ENCODE data around the gene DGKB.

Gene DGKB

DNA sequence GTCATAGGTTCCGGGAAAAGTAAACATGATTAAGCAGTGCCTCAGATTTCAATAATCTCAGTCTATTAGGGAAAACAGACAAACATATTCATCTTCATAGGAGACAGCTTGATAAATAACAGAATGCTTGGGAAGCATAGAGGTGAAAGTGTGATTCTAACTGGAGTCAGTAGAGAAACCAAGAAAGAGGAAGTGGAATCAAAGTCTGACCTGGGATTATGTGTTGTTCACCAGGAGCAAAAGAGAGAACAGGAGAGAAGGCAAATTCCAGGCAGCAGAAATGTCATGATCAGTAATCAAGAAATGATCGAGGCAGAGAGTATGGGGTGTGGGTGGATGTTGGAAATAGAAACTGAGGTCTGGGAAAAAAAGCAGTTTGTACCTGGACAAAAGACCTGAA is 43.7 kb downstream of the DGKB start:
- no peak for DNase-seq

DNA sequence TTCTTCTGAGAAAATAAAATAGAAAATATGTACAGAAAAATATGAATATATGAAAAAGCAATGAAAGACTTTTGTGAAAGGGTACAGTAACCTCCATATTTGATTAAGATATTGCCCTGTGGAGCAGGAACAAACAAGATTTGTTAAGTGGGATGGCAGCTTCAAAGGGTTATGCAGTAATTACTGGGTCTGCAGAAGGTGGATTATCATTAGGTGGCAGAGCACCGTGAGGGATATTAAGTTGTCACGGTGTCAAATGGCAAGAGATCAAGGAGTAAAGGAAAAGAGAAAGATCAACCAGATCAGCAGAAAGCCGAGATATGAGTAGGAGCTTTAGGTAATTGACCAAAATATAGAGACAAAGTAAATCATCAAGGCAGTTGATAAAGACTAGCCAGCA is 44.1 kb downstream of the DGKB start:
- DNase-seq = no peak

DNA sequence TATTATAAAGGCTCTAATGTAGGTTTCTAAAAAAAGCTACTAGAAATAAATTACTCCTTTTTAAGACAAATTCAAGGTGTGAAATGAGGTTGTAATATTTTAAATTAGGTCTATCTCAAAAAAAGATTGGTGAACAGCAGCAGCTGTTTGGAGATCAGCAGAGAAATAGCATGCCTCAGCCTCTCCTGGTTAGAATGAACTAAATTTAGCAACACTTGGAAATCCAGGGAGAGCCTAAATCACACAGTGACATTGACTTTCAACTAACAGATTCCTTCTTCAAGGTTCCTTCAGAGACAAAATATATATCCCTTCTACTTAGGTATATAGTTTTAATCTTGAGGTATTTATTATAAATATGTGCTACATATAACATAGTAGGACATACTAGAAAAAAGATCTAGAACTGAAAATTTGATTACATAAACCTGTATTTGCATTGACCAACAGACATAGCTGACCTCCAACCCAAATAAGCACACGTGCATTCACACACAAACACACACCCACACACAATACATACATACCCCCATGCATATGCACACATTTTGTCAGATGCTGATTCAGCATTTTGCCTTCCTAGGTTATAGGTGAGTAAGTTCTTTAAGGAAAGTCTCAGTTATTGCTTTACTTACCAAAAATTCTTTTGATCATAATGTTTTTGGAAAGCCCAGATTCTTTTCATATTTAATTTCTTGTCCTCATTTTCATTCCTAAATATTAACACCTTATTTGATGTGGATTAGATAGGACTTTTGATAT is 47.3 kb downstream of the DGKB start:
- no peak for DNase-seq

DNA sequence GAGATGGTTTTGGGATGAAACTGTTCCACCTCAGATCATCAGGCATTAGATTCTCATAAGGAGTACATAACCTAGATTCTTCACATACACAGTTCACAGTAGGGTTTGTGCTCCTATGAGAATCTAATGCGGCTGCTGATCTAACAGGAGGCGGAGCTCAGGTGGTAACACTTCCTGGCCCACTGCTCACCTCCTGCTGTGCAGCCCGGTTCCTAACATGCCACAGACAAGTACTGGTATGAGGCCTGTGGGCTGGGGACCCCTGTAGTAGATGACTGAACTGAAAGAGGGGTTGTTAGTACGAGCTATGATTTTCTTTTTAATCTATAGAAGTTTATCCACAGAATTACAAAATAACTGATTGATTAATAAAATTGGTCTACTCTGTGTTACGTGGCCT is 48.1 kb downstream of the DGKB start:
- DNase-seq = no peak

DNA sequence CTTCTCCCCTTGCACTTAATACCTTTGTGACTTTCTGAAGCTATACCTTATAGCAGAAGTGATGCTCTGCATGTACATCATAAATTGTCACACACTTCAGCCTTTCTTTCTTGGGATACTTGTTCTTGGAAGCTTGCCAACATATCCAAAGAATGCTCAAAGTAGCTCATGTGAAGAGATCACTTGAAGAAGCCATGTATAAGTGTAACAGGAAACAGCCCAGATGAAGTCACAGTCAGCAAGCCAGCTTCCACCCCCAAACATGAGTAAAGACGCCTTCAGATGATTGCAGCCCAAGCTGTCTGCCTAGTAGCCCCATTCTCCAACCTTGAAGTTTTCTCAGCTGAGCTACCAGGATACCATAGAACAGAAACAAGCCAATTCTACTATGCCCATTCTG is 50.9 kb downstream of the DGKB start:
- DNase-seq = no peak

DNA sequence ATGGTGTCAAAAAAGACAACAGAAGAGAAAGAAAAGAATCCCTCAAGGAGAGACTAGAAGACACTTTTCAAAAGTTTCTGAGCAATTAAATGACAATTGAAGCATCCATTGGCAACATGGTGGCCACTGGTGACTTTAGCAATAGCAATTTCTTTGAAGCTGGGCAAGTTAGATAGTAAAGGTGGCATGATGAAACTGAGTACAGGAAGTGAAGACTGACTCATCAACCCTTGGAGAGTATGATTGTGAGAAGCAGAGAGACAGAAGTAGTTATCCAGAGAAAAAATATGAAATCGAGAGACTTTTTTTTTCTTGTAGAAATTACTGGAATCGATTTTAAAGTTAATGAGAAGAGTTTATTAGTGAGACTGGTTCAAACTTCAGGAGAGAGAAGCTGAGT is 52.5 kb downstream of the DGKB start:
- no peak for DNase-seq

DNA sequence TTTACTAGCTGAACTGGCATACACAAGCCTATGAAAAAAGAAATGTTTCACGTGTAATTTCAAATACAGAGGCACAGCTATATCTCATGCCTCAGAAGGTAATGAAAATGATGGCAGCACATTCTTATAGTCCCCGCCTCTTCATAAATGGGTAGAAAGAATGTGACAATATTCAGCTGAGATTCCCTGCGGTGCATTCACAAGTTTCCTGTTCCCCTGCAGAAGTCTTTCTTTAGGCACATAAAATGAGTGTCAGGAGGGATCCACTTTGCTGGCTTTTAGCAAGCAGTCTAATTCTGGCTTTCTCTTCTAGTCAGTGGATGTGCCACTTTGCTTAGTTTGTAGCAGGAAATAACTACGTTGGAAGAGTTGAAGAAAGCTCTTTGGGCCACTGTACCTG is 56.1 kb downstream of the DGKB start:
- no peak for DNase-seq

DNA sequence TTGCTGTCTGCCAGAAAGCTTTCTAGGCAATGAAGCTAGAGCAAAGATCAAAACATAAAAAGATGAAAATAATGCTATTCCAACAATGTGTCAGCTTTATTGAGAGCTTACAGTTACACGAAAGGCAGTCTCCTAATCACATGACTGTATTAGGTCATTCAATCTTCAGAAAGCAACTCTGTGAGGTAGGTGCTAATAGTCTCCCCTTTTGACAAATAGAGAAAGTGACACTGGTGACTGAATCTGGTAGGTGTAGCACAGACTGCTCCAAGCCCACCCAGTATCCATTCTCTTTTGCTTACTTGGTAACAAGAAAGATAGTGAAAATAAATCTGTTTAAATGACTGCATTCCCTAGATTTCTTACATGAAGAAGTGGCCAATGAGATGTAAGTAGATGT is 58.8 kb downstream of the DGKB start:
- no peak for DNase-seq

DNA sequence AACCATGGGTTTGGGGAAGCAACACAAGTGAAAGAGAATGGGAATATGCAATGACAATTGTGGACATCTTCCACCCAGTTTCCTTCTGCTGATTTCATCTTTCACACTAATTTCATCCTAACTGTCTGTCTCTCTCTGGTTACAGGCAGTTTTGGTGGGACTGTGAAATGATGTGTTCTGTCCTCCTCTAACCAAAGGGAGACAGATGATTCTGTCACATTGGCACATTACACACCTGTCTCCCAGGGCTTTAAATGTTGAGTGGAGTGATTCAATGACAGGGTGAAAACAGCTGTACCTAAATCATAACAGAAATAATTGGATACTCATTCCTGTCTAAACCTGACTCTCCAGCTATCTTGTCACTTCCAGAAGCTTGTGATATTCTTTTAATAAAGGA is 60.0 kb downstream of the DGKB start:
- no peak for DNase-seq

DNA sequence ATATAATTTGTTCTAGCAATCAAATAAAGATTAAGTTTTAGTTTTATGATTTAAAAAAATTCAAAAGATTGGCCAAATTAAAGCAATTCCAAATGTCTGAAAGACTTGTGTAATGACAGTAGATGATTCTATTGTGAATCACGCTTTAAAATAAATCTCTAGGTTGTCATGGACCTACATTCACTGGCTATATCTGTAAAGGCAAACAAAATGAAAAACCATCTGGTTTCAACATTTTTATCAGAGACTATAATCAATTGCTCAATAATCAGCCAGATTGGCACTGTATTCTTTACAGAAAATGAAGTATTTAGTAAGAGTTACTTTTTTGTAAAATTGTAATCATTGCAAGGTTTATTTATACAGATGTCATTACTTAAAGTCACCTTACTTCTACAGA is 60.7 kb downstream of the DGKB start:
- DNase-seq = no peak

DNA sequence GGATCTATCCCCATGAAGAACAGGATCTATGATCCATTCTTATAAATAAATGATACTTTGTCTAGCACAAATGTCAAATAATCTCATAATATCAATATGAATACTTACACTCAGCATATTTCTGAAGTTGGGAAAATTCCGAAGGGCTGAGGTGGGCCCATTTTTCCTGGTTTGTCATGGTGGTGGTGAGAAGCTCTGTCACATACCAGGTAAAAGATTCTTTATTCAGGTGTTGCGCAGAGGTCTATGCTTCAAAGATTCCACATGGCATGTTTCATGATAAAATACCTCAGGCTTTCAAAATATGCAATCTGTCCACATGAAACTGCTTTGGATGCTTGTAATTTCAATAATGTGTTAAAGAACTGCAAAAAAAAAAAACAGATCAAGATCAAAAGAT is 61.5 kb downstream of the DGKB start:
- DNase-seq = no peak

DNA sequence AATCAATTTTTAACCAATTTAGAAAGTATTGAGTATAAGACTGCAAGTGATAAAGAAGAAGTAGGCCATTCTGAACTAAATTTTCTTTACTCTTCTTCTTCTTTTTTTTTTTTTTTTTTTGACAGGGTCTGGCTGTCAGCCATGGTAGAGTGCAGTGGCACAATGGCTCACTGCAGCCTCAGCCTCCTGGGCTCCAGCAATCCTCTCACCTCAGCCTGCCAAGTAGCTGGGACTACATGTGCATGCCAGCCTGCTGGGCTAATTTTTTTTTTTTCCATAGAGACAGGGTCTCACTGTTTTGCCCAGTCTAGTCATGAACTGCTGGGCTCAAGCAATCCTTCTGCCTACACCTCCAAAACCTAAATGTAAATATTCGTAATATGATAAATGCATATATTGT is 63.2 kb downstream of the DGKB start:
- no peak for DNase-seq

DNA sequence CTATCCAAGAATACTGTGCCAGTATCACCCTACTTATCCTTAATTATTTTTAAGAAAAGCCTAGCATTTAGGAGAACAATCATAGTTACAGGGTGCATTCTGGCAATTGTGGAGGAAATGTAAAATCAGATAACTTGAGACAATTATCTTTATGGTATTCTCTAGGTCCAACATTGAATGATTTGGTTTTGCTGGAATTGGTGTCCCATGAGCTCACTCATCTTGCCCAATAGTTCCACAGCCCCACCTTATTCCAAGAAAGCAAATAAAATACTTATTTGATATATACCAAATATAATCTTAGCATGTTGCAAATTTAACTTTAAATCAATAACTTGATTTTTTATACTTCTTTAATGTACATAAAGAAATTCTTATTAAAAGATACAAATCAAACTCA is 65.3 kb downstream of the DGKB start:
- no peak for DNase-seq

DNA sequence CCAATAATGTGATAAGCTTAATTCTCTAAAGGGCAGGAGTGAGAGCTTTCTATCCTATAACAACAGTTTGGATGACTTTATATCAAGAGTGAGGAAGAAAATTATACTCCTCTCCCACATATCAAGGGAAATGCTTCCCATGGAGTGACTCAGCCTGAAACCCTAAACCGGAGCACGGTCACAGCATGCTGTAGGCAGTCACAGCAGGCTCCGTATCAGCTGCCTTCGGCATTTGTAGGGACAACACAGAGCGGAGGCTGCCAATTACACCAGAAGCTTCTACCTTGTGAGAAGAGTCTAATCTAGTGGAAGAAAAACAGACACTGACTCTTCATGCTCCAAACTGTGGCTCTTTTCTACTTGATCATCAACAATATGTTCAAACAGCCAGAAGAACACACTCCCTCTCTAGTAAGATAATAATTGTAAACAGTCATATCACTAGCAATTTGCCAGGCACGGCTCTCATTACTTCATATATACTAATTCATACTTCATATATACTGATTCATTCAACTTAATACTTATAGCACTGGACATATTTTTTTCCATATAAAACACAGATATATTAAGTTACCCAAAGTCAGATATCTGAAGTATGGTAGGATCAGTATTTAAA is 65.9 kb downstream of the DGKB start:
- DNase-seq = no peak

DNA sequence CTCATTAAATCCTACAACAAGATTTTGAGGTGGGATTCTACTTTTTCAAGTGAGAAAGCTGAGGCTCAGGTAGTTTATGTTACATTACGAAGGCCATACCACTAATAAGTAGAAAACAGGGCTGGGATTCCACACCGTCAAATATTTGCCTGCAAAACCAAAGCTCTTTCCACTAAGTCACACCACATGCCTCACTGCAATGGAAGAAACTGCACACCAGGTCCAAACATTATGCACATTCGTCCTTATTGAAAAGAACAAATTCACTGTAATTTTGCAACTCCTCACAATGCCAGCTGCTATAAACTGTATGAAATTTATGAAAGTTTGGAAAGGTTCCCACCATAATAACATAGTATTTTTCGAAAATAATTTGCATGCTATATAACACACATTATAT is 66.5 kb downstream of the DGKB start:
- no peak for DNase-seq

DNA sequence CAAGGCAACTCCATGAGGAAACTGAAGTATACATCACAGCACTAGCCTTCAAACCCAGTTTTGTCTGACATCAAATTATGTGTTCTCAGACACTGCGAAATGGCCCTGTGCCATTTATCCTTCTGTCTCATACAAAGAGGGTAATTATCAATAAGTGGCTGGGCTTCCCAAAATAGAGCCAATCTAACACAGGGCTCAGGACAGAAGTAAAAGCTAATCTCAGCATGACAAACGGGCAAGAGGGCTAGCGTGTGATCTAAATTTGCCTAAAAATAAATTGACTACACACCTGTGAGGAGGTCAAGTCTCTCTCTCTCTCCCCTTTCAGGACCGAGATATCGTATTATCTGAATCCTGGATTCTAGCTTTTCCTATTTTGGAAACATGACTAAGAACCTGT is 67.2 kb downstream of the DGKB start:
- no peak for DNase-seq

DNA sequence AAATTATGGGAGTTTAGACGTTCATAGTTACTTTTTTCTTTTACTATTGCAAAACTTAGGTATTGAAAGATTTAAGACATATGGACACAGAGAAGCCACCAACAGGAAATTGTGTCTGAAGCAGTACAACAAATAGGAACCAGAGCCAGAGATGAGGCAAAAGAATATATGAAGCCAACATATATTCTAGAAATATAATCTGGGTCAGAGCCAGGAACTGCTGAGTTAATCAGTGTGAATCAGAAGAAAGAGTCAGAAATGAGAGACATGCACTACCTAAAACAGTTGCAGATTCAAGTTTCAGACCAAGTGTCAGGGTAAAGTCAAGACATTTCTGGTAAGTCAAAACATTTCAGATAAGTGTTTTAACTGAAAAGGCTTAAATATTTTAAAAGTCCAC is 67.7 kb downstream of the DGKB start:
- DNase-seq = no peak

DNA sequence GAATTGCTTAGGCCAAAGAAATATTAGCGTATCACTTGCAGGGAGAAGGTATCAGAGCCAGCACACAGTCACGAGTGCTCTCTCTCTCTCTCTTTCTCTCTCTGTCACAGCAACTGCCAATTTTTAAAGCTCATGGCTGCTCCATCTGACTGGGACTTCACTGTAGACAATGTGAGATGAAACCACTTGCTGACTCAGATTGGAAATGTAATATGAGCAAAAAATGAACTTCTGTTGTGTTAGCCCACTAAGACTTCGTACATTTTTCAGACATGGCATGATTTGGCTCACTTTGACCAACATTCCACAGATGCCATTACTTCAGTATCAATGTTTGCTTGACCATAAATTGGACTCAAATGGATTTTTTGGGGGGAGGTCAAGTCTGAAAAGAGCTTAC is 68.1 kb downstream of the DGKB start:
- no peak for DNase-seq

DNA sequence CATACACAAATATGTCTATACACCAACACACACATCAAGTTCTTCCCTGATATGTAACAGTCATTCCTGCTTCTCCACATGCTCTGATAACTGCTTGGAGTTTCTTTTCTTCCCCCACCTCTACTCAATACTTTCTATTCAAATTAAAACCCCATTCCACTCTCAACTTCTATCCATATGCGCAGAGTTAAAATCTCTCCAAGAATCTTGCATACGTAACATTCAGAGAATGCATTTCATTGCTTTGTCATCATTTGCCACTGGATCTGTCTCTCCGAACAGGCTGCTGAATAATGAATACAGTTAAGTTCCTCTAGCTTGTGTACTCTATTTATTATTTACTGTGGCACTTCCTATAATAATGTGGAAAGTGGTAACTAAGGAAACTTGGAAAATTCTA is 68.8 kb downstream of the DGKB start:
- DNase-seq = no peak

DNA sequence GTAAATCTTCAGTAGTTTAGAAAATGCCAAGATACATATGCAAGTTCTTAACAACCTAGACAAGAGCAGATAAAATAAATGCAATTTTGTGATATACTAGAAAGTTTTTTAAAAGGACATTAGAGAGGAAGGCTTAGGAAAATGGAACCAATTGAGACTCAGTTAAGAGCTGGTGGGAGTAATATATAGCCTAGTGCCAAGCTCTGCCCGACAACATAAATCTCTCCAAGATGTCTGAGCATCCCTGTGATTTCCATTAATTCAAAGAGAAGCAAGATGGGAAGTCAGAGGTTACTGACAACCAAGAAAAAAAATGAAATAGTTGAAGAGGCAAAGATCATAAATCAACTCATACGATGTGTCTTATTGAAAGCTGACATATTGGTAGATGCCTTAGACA is 74.5 kb downstream of the DGKB start:
- no peak for DNase-seq

DNA sequence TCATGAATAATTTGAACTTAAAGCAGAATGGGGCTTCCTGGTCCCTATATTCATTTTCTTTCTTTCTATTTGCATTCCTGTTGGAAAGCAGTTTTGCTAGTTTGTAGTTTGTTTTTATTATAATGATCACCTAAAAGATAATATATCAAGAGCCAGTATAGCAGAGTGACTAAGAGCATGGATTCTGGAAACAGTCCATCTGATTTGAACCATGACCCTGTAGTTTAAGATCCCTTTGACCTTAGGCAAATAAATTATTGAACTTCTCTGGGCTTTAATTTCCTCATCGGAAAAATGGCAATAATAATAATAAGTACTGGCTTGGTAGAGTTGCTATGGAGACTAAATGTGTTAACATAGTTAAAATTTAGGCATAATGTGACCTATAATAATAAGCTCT is 76.1 kb downstream of the DGKB start:
- no peak for DNase-seq

DNA sequence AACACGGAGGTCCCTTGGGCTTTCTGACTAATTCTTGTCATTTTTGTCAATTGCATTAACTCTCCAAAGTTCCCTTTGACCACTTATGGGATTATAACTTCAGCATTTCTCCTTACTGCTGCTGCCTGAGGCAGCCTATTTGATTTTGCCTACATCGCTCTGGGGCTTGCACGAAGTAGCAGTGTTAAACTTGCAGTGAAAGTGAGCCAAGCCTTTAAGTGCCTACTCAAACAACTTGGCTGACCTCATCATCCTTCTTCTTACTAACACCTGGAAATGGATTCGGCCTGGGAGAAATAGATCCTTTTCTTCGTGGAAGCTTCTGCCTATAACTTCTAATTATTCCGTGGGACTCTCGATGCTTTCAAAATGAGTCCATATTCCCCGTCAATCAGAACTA is 76.6 kb downstream of the DGKB start:
- DNase-seq = no peak

DNA sequence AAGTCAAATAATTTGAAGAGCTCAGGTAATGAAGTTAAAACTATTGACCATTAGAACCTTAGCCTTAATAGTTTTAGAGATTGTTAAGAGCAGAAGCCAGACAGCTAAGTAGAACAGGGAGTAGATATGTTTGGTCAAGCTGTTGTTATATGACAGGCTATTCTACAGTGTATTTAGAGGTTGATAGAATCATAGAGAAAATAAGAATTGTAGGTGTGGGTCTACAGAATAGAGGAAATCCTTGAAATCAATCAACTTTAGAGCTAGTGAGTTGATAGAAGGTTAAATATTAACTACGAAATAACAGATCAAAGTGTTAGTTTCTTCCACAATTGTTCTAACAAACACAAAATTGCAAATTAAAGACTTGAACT is 80.1 kb downstream of the DGKB start:
- no peak for DNase-seq

DNA sequence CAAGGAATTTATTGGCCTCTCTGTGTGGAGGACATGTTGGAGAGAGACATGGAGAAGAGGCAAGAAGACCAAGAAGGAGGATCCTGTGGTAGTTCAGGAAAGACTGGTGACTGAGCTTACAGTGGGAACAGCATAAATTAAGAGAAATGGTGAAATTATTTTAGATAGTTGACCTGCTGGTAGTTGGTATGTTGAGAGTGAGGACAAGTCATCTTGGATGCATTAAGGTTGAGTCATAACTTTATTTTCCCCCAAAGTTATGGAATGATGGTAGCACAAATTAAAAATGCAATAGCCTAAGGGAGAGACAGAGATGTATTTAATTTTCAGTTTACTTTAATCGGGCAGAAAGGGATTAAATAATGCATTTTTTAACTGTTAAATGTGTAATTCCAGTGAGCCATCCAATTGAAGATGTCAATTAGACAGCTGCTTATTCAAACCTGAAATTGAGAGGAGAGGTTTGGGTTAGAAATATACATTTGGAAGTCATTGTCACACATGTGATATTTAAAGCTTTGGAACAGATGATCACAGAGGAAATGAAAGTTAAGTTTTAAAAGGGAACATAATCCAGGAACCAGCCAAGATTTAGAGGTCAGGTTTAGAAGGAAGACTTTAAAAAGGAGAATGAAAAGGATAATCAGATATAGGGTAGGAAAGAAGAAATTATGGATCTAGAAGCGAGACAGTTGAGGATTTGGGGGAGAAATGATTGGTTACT is 80.6 kb downstream of the DGKB start:
- DNase-seq = no peak

DNA sequence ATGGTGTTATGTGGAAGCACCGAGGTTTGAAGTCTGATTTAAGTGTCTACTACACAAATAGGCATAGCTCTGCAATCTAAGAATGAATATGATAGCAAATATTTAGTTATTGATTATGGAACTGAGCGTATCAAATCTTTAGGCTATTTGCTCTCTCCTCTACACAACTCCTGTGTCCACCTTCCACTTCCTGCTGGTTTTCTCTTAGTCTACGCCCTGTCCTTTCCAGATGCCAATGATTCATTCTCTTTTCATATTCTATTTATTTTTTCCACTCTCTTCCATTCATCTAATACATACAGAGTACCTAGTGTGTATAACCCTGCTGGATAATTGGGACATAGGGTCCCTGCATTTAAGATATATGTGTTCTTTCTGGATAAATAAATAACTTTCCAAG is 83.7 kb downstream of the DGKB start:
- no peak for DNase-seq

Data from inflammatory macrophage treated with lipopolysaccharide for 1 hour (primary cell).